Measurements from ENCODE around the gene DHRS2. TPM values are rescaled to one million over a fixed set of nuclear protein-coding genes. Genes with fewer than 3 reads are reported as not detected.

Gene DHRS2
- total and polyA plus RNA-seq, 7 donors, result 0.04 to 0.55 (median 0.22) TPM; not detected in 3

DNA sequence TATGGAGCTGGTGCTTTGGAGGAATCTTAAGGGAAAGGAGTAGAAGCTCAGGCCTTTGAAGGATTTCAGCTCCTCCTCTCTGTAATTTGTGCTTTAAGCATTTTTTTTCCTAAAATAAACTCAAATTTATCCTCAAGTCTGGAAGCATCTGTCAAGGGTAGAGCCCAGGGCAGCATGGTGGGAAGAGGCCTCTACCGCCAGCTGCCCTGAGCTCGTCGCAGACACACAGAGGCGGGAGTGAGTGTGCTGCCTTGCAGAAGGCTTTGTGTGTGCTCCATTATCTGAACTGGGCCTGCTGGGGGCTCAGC, 9.3 kb downstream of the DHRS2 start:
- H3K9me3 ChIP-seq, result no peaks in the 10 kb centered on the region
- no peak for ATAC-seq
- H3K4me3 ChIP-seq, result no peak overlapping the region
- intact Hi-C loops (cut with DNase I), result no loop called here
- 87 to 93% (median 90%) methylated on average over 4 of the region's 4 CpGs for WGBS, 3 donors
- H3K27ac ChIP-seq, result no peak overlapping the region
- H3K27me3 ChIP-seq (ENCODE audit: insufficient read depth in 3 of 3, low read length in 2 of 3), result peaks cover 0 to 3% (median 0%) of the 10 kb centered on the region in 3 donors
- no peaks in the 10 kb centered on the region for H3K36me3 ChIP-seq (ENCODE audit: insufficient read depth in 1 of 2, low read depth in 1 of 2)
- no peaks in the 10 kb centered on the region for H3K4me1 ChIP-seq
- DNase-seq, result no peak
- TF ChIP-seq, protein P1, sequence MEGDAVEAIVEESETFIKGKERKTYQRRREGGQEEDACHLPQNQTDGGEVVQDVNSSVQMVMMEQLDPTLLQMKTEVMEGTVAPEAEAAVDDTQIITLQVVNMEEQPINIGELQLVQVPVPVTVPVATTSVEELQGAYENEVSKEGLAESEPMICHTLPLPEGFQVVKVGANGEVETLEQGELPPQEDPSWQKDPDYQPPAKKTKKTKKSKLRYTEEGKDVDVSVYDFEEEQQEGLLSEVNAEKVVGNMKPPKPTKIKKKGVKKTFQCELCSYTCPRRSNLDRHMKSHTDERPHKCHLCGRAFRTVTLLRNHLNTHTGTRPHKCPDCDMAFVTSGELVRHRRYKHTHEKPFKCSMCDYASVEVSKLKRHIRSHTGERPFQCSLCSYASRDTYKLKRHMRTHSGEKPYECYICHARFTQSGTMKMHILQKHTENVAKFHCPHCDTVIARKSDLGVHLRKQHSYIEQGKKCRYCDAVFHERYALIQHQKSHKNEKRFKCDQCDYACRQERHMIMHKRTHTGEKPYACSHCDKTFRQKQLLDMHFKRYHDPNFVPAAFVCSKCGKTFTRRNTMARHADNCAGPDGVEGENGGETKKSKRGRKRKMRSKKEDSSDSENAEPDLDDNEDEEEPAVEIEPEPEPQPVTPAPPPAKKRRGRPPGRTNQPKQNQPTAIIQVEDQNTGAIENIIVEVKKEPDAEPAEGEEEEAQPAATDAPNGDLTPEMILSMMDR (IDR thresholded peaks at IDR 0.05), result no peak

GRCh38 chr14:23645812-23646647, 9.9 kb downstream of the DHRS2 start:
- DNase-seq, result no peak
- H3K27ac ChIP-seq, result no peak overlapping the region
- H3K9me3 ChIP-seq, result no peaks in the 10 kb centered on the region
- no peak for ATAC-seq
- TF ChIP-seq, protein P1 (IDR thresholded peaks at IDR 0.05), result no peak
- H3K36me3 ChIP-seq (ENCODE audit: insufficient read depth in 1 of 2, low read depth in 1 of 2), result no peaks in the 10 kb centered on the region
- H3K4me3 ChIP-seq, result no peak overlapping the region
- peaks cover 0 to 3% (median 0%) of the 10 kb centered on the region in 3 donors for H3K27me3 ChIP-seq (ENCODE audit: insufficient read depth in 3 of 3, low read length in 2 of 3)
- H3K4me1 ChIP-seq, result no peaks in the 10 kb centered on the region
- intact Hi-C loops (cut with DNase I), result no loop called here
- 78 to 86% (median 84%) methylated on average over 9 of the region's 9 CpGs for WGBS, 3 donors

- Histone ChIP-seq H3K36me3 (ENCODE audit: insufficient read depth in 1 of 2, low read depth in 1 of 2) (no peaks in the 10 kb centered on the region), H3K27ac (no peak overlapping the region), H3K9me3 (no peaks in the 10 kb centered on the region), H3K4me1 (no peaks in the 10 kb centered on the region), H3K4me3 (no peak overlapping the region), H3K27me3 (ENCODE audit: insufficient read depth in 3 of 3, low read length in 2 of 3) (peaks cover 0 to 3% (median 0%) of the 10 kb centered on the region in 3 donors)
- DNase-seq (no peak), ATAC-seq (no peak)
- intact Hi-C loops (cut with DNase I), result no loop called here
- TF ChIP-seq, protein P1 (IDR thresholded peaks at IDR 0.05), result no peak
- WGBS, 3 donors, result 72 to 85% (median 78%) methylated on average over 6 of the region's 6 CpGs
These were observed 10.7 kb downstream of the DHRS2 start for GRCh38 chr14:23646648-23647549.

DNA sequence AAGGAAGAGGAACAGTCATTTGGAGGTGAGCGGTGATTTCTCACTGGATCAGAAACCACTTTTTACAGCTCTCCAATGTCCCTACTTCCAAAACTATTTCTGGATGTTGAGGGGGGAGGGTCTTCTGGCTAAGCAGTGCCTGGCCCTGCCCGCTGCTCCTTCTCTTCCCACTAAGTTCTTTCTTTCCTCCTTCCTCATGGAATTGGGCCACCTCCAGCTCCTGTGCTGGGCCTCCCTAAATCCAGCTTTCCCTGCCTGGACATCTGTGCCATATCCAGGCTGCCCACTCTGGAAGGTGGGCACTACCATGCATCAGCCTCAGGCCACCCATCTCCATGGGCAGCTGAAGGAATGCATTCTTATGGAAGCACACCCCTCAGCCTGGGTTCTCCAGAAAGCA, 11.5 kb downstream of the DHRS2 start:
- no peak overlapping the region for H3K27ac ChIP-seq
- WGBS, 3 donors, result 88 to 93% (median 90%) methylated on average over 2 of the region's 2 CpGs
- H3K36me3 ChIP-seq (ENCODE audit: insufficient read depth in 1 of 2, low read depth in 1 of 2), result no peaks in the 10 kb centered on the region
- intact Hi-C loops (cut with DNase I), result no loop called here
- H3K4me1 ChIP-seq, result no peaks in the 10 kb centered on the region
- TF ChIP-seq, protein P1 (IDR thresholded peaks at IDR 0.05), result no peak
- H3K27me3 ChIP-seq (ENCODE audit: insufficient read depth in 3 of 3, low read length in 2 of 3), result peaks cover 0 to 3% (median 0%) of the 10 kb centered on the region in 3 donors
- DNase-seq, result no peak
- H3K9me3 ChIP-seq, result no peaks in the 10 kb centered on the region
- ATAC-seq, result no peak
- H3K4me3 ChIP-seq, result no peak overlapping the region

Measured in psoas muscle (tissue), 8 donors.